ENCODE data around the gene PEX14.
"Not testable (repeated sequence)": the region's sequence is repeated elsewhere in the genome, so short reads cannot be mapped to it uniquely, and the experiment has no call there.

DNA sequence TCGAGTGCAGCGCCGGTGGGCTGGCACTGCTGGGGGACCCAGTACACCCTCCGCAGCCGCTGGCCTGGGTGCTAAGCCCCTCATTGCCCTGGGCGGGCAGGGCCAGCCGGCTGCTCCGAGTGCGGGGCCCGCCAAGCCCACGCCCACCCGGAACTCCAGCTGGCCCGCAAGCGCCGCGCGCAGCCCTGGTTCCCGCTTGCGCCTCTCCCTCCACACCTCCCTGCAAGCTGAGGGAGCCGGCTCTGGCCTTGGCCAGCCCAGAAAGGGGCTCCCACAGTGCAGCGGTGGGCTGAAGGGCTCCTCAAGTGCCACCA, 48.3 kb upstream of the PEX14 start:
- TF ChIP-seq, protein P1, sequence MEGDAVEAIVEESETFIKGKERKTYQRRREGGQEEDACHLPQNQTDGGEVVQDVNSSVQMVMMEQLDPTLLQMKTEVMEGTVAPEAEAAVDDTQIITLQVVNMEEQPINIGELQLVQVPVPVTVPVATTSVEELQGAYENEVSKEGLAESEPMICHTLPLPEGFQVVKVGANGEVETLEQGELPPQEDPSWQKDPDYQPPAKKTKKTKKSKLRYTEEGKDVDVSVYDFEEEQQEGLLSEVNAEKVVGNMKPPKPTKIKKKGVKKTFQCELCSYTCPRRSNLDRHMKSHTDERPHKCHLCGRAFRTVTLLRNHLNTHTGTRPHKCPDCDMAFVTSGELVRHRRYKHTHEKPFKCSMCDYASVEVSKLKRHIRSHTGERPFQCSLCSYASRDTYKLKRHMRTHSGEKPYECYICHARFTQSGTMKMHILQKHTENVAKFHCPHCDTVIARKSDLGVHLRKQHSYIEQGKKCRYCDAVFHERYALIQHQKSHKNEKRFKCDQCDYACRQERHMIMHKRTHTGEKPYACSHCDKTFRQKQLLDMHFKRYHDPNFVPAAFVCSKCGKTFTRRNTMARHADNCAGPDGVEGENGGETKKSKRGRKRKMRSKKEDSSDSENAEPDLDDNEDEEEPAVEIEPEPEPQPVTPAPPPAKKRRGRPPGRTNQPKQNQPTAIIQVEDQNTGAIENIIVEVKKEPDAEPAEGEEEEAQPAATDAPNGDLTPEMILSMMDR (IDR thresholded peaks at IDR 0.05; ENCODE audit: poor library complexity) = not testable (repeated sequence)
- TF ChIP-seq EZH2 (IDR thresholded peaks at IDR 0.05; ENCODE audit: borderline replicate concordance) = not testable (repeated sequence)

All from hepatocyte (in vitro differentiated cells).